Ishikawa (cell line): ENCODE results near the gene FOXM1.

Source experiments
- CEBPB ChIP-seq: IDR thresholded peaks from 2 replicates; pipeline ENCODE4 v1.6.1; 2012
- CREB1 ChIP-seq: IDR thresholded peaks from 2 replicates; pipeline ENCODE4 v1.6.1; 2012; ENCODE audit warnings: low read depth
- EGR1 ChIP-seq: IDR thresholded peaks from 2 replicates; pipeline ENCODE4 v1.6.1; 2012
- EP300 ChIP-seq: IDR thresholded peaks from 2 replicates; pipeline ENCODE4 v1.6.1; 2012; ENCODE audit warnings: borderline replicate concordance
- FOXM1 ChIP-seq: IDR thresholded peaks from 2 replicates; pipeline ENCODE4 v1.6.1; 2012; ENCODE audit warnings: low read depth, borderline replicate concordance
- MAX ChIP-seq: IDR thresholded peaks from 2 replicates; pipeline ENCODE4 v1.6.1; 2012
- NFIC ChIP-seq: IDR thresholded peaks from 2 replicates; pipeline ENCODE4 v1.6.1; 2012
- RAD21 ChIP-seq: IDR thresholded peaks from 2 replicates; pipeline ENCODE4 v1.6.1; 2012; ENCODE audit warnings: low read depth
- REST ChIP-seq: IDR thresholded peaks from 2 replicates; pipeline ENCODE4 v1.6.1; 2012; ENCODE audit warnings: low read depth, mild to moderate bottlenecking
- TAF1 ChIP-seq: IDR thresholded peaks from 2 replicates; pipeline ENCODE4 v1.6.1; 2012; ENCODE audit warnings: low read depth, mild to moderate bottlenecking
- TCF12 ChIP-seq: IDR thresholded peaks from 2 replicates; pipeline ENCODE4 v1.6.1; 2012; ENCODE audit warnings: low read depth
- TEAD4 ChIP-seq: IDR thresholded peaks from 2 replicates; pipeline ENCODE4 v1.6.1; 2012
- USF1 ChIP-seq: IDR thresholded peaks from 2 replicates; pipeline ENCODE4 v1.6.1; 2012
- YY1 ChIP-seq: IDR thresholded peaks from 2 replicates; pipeline ENCODE4 v1.6.1; 2012; ENCODE audit warnings: low read depth
- ZBTB7A ChIP-seq: IDR thresholded peaks from 2 replicates; pipeline ENCODE4 v1.6.1; 2012; ENCODE audit warnings: low read depth

Gene FOXM1

GRCh38 chr12:2857576-2857975 lies 19.4 kb downstream of the FOXM1 start:
- TF ChIP-seq TAF1 (no peak), YY1 (no peak), FOXM1 (no peak), TCF12 (no peak), NFIC (no peak), EP300 (no peak), ZBTB7A (no peak), EGR1 (no peak), RAD21 (no peak), CREB1 (no peak), CEBPB (no peak), TEAD4 (no peak), MAX (no peak), REST (no peak), USF1 (no peak)

GRCh38 chr12:2857021-2857431 lies 19.9 kb downstream of the FOXM1 start, which contains the start of gene TEX52:
Gene TEX52 (minus strand): TSS chr12:2857039. CDS start chr12:2857026, 13 bp downstream.
- TF ChIP-seq EGR1 (no peak), CEBPB (no peak), NFIC (no peak), MAX (no peak), TCF12 (no peak), YY1 (no peak), REST (no peak), TAF1 (no peak), EP300 (no peak), USF1 (no peak), TEAD4 (no peak), ZBTB7A (no peak), FOXM1 (no peak), RAD21 (no peak), CREB1 (no peak)

- TF ChIP-seq EP300 (no peak), USF1 (no peak), RAD21 (no peak), TAF1 (no peak)
Observed at GRCh38 chr12:2856051-2856450, 20.9 kb downstream of the FOXM1 start.

- TF ChIP-seq NFIC (no peak), ZBTB7A (no peak), TEAD4 (no peak), RAD21 (no peak), FOXM1 (no peak), REST (no peak), TAF1 (no peak), EGR1 (no peak), MAX (no peak), EP300 (no peak), TCF12 (no peak), USF1 (no peak), YY1 (no peak)
Observed at GRCh38 chr12:2855546-2855945, 21.4 kb downstream of the FOXM1 start.
